Superior temporal gyrus (tissue), 1 donor: Measurements from ENCODE around the gene NSUN7.
A peak's percentile ranks its signal among the peaks of the same experiment; 100 is the strongest.
"Not testable (repeated sequence)": the region's sequence is repeated elsewhere in the genome, so short reads cannot be mapped to it uniquely, and the experiment has no call there.

Experiments
- DNase-seq: peaks from one replicate; pipeline ENCODE4 v3.0.0-alpha.2; 2016; ENCODE audit errors: extremely low spot score

NSUN7 gene

GRCh38 chr4:40736910-40737309 is 12.8 kb upstream of the NSUN7 start:
- DNase-seq = peak; percentile 87

DNA sequence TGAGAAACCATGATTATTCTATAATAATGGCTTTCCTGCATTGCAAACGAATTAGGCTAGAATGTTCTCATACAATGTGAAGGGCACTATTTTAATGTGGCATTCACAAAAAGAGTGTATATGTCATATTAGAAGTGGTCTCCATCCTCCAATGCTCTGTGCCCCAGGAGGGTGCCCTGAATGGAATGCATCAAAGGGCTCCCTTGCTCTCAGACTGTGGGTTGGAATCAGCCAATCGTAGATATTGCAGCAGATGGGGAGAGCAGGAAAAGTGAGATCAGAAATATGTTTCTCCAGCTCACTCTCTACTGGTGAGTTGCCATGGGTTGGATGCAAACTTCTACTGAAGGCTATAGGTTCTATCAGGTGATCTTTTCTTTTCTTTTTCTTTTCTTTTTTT is 11.9 kb upstream of the NSUN7 start:
- no peak for DNase-seq

DNA sequence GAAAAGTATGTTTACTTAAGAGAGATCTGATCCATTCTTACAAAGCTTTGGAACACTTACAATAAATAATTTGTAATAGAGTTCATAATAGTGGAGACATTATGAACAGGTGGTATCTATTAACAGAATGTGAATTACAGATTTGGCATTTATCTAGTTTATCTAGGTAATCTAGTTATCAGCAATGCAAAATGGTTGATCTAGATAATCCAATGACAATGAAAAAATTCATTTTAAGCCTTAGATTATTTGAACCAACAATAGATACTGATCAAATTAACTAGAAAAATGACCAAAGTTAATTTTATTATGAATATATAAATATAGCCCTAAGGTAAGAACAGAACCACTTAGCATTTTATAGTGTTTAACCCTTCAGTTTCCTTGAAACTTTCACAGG is 10.4 kb upstream of the NSUN7 start:
- DNase-seq = no peak

DNA sequence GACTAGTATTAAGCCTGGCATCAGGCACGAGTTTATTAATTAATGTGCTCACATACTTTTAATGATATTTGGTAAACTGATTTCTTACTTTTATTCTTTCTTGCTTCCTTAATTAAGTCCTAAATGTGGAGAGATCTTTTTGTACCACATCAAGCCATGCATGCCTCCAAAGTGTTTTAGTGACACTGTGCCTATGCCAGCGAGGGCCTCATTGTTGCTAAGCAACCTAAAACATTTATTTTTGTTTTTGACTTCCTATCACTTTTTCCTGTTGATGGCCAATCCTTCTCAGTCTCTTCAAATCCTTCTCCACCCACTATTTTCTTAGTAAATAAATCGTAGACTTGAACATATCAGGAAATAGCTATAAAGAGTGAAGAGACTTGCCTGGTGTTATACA is 5.5 kb upstream of the NSUN7 start:
- DNase-seq = no peak

GRCh38 chr4:40745285-40745984 is 4.3 kb upstream of the NSUN7 start:
- no peak for DNase-seq

- DNase-seq = no peak
Observed at GRCh38 chr4:40747207-40747835, 2.4 kb upstream of the NSUN7 start.

DNA sequence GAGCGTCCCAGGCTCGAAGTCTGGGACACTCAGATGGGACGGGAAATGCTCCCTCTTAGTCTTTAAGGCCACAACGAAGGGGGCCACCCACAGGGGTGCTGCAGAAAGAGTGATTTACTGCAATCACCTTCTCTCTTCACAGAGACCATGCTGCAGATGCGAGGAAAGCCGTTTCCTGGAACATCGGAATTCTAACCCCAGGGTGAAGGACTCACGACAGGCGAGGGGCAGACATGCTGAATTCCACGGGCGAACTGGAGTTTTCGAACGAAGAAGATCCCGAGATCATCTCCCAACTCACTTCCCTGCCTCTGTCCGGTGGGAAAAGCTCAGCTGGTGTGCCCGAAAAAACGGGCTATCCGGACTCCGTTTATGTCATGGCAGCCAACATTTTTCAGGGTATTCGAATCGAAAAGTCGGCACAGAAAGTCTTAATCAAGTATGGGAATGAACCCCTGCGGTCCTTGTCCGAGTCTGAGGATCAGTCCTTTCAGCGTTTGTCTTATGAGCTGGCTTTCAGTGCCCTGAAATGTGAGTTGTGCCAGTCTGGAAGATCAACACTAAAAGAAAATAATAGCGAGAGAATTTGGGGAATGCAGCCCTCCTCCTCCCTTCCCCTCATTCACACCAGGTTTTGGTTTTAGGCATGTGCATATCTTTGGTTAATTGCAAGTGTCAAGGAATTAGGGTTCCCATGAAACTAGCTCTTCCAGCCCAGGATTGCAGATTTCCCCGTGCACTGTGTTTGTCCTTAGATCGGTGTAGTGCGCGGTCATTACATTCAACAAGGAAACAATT is 905 bp downstream of the NSUN7 start:
- no peak for DNase-seq

GRCh38 chr4:40755616-40756015 is 5.9 kb downstream of the NSUN7 start:
- no peak for DNase-seq

GRCh38 chr4:40763228-40763716 is 13.5 kb downstream of the NSUN7 start:
- no peak for DNase-seq

GRCh38 chr4:40769266-40769665 is 19.5 kb downstream of the NSUN7 start:
- DNase-seq = no peak

GRCh38 chr4:40778090-40778489 is 28.3 kb downstream of the NSUN7 start:
- DNase-seq = no peak

GRCh38 chr4:40782876-40783275 is 33.1 kb downstream of the NSUN7 start:
- DNase-seq = no peak

DNA sequence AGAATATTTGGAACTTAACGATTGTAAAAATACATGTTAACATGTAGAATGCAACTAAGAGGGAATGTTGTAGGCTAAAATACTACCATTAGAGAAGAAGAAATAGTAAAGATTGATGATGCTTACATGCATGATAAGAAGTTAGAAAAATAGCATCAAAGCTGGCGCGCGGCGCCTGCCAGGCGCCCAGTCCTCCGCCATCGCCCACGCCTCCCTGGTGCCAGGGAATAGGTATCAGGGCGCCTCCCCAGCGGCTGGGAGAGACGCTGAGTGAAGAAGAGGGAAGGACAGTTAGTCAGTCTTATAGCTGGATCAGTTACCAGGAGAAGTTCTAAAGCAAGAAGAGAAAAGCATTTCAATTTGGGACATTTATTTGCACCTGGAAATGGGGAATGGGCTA is 36.0 kb downstream of the NSUN7 start:
- no peak for DNase-seq

DNA sequence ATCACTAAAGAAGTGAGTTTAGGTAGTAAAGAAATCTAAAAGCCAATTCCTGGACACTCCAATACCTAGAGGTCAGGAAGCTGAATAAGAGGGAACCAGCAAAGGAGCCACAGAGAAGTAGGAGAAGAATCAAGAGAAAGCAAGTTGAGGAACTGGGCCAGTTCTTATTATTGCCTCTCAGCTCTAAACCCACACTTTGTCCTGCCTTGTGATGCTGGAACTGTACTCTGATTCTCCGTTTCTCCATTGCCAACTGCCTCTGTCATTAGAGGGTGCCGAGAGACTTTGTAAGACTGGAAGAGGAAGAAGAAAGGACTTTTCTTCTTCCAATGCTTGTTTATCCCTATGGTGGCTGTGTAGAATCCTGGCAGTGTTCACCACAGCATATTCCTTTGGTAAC is 38.6 kb downstream of the NSUN7 start:
- DNase-seq = no peak

DNA sequence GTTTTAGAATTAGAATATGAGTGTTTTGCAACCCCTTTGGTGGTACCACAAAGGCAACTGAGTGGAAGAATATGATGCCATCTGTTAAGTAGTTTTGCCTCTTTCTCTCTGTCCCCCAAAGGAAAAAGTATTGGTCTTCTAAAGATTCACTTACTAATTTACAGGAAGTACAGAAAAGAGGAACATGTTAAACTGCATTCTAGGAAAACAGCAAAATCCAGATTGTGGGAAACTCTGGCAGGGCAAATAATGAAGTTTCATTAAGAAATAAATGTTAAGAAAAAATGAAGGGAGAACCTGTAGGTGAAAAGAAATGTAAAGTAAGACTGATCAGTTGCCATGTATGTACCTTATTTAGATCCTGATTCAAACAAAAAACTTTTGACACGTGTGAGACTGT is 39.3 kb downstream of the NSUN7 start:
- no peak for DNase-seq

GRCh38 chr4:40789771-40790170 is 40.0 kb downstream of the NSUN7 start:
- no peak for DNase-seq

DNA sequence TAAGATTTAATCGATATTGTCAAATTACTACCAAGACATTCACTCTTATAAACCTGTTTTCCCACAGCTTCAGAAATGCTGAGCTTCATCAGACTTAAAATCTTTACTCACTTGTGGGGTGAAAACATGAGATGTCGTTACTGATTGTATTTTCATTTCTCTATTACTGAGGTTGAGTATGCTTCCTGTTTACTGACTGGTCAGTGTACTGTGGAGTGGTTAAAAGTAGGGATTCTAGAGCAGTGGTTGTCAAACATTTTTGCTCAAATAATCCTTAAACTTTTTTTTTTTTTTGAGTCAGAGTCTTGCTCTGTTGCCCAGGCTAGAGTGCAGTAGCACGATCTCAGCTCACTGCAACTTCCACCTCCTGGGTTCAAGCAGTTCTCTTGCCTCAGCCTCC is 50.3 kb downstream of the NSUN7 start:
- DNase-seq = no peak

GRCh38 chr4:40804598-40804997 is 54.8 kb downstream of the NSUN7 start:
- DNase-seq = no peak

DNA sequence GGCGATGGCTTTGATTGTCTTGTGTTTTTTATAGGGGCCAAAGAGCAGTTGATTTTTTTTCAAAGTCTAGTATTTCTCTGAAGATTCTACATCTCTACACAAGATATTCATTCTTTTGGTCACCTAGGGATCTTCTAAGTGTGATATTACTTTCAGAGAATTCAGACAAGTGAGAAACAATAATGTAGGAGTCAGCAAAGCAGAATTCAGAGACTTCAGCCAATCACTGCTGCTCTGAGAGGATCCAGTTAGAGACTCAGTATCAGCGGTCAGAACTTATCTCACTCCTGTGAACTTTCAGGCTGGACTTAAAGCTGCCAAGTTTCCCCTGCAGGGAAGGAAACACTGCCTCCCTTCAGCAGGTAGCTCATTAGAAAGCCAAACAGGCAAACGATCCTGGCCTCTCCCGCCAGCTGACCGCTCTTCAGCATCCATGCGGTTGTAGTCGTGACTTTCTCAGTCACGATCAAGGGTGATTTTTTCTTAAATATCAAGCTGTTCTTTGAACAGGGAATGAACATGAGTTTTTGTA is 59.2 kb downstream of the NSUN7 start:
- DNase-seq = no peak

DNA sequence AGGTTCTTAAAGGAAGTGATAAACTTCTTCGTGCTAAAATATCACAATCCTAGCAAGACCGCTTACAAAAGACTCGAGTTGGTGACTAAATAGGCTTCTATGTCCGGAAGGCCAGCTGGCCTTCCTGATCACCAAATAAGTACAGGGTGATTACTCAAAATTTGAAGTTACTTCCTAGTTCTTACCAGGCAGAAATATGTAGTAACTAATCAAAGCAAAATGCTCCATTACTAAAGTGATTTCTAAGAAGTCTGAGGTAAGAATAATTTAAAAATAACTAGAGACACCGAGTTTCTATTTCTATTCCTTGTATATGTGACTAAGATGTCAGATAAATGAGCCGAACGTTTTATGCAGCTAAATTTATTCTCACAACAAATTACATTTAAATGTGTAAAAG is 62.2 kb downstream of the NSUN7 start:
- no peak for DNase-seq

DNA sequence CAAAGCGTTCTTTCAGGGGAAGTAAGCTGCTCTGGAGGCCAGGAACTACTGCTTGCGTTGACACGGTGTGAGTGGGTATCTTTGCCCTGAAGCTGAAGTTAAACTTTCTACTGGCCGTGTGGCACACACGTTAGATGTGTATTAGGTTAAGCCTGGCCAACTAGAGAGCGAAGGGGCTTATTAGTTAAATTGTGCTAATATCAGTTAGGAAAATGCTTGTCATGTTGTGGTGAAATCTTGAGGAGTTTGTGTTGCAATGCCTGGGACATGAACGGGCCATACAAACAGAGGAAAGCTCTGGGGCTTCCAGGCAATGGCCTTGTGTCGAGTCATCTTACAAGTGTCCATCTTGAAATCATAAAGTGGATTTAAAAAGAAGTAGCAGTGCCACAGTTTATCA is 62.6 kb downstream of the NSUN7 start:
- DNase-seq = no peak

DNA sequence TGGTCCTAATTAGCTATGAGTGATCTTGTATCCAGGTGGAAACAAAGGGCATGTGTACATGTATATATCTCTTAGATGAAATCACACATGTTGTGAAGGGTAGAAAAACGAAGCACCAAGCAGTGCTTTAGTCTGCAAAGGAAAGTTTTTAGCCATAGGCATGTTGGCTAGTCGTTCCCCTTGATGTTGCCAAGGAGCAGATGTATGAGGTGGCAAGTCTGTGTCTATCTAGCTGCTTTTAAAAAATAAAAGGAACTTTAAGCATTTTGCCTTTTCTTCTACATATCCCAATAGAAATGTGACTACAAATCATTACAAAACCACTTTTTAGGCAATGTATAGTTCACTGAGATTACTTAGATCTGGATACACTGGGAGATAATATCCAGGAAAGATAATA is 63.1 kb downstream of the NSUN7 start:
- no peak for DNase-seq

GRCh38 chr4:40817157-40817556 is 67.4 kb downstream of the NSUN7 start:
- DNase-seq = not testable (repeated sequence)
